ENCODE data around the gene TGFBR1. TPM values are rescaled to one million over a fixed set of nuclear protein-coding genes. Genes with fewer than 3 reads are reported as not detected.

Gene TGFBR1
- polyA plus RNA-seq, 1 of the 3 experiments (the other 2 are of a cell fraction): 15.3 TPM

GRCh38 chr9:99180662-99181061, 75.7 kb downstream of the TGFBR1 start:
- Histone ChIP-seq H3K9me2 (no peaks in the 10 kb centered on the region), H3F3A (replicated peaks; ENCODE audit: insufficient read depth) (no peaks in the 10 kb centered on the region), H3K4me1 (ENCODE audit: control insufficient read depth in 1 of 2, insufficient read depth in 2 of 2, low read depth in 1 of 2, low read length in 1 of 2) (peaks cover 3 to 37% of the 10 kb centered on the region in 2 experiments; a peak in 1 of 4 replicates), H3K4me3 (ENCODE audit: low read depth in 2 of 2, low read length in 1 of 2) (no peak overlapping the region), H4K20me1 (ENCODE audit: insufficient read depth) (no peaks in the 10 kb centered on the region), H3K9me3 (no peaks in the 10 kb centered on the region), H2AFZ (ENCODE audit: low read depth) (no peak overlapping the region), H3K9ac (no peak overlapping the region), H3K79me2 (ENCODE audit: insufficient read depth) (no peaks in the 10 kb centered on the region), H3K36me3 (replicated peaks in 1 of 2; ENCODE audit: control insufficient read depth in 1 of 2, insufficient read depth in 2 of 2, low read length in 1 of 2) (no peaks in the 10 kb centered on the region), H3K27me3 (ENCODE audit: insufficient read depth) (no peaks in the 10 kb centered on the region), H3K4me2 (no peak overlapping the region), H3K27ac (ENCODE audit: low read depth in 2 of 2, low read length in 1 of 2) (no peak overlapping the region)
- 86% methylated on average over 5 of the region's 9 CpGs for WGBS (ENCODE audit: low lambda C conversion rate)
- TF ChIP-seq MEF2A (IDR thresholded peaks at IDR 0.05; ENCODE audit: borderline replicate concordance, low read depth): no peak
- no peak for TF ChIP-seq EZH2phosphoT487 (IDR thresholded peaks at IDR 0.05; ENCODE audit: borderline replicate concordance, low read depth)
- no peak for TF ChIP-seq EP300 (IDR thresholded peaks at IDR 0.05; ENCODE audit: borderline replicate concordance in 1 of 2, low read depth in 1 of 2, low read length in 1 of 2)
- TF ChIP-seq, protein P1, sequence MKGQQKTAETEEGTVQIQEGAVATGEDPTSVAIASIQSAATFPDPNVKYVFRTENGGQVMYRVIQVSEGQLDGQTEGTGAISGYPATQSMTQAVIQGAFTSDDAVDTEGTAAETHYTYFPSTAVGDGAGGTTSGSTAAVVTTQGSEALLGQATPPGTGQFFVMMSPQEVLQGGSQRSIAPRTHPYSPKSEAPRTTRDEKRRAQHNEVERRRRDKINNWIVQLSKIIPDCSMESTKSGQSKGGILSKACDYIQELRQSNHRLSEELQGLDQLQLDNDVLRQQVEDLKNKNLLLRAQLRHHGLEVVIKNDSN (IDR thresholded peaks at IDR 0.05; ENCODE audit: borderline replicate concordance, low read depth): no peak
- TF ChIP-seq ZBTB33 (IDR thresholded peaks at IDR 0.05; ENCODE audit: borderline replicate concordance, low read depth): no peak
- no peak for TF ChIP-seq JUND (IDR thresholded peaks at IDR 0.05)
- TF ChIP-seq POLR2AphosphoS5 (IDR thresholded peaks at IDR 0.05; ENCODE audit: low read depth, low read length): no peak
- DNase-seq: no peak
- POLR2A ChIA-PET: no interaction called here
- CTCF ChIA-PET: no interaction called here

DNA sequence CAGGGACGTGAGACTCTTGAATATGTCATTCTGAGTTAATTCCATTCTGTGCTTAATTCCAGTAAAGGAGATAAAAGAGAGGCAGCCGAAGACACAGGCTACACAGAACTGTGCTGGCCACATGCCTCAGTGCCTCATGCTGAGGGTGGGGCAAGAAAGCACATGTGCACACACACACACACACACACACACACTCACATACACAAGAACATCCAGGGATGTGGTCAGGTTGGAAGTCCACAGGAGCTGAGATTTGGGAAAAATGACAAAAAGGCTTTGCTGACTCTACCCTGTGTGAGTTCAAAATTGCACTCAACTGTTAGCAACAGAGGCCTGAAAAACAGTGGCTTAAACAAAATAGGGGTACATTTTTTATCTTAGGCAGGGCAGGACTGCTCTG, 76.3 kb downstream of the TGFBR1 start:
- Histone ChIP-seq H3K4me2 (no peak overlapping the region), H2AFZ (ENCODE audit: low read depth) (no peak overlapping the region), H3K9me2 (no peaks in the 10 kb centered on the region), H3K9me3 (no peaks in the 10 kb centered on the region), H3K36me3 (replicated peaks in 1 of 2; ENCODE audit: control insufficient read depth in 1 of 2, insufficient read depth in 2 of 2, low read length in 1 of 2) (no peaks in the 10 kb centered on the region), H3K4me1 (ENCODE audit: control insufficient read depth in 1 of 2, insufficient read depth in 2 of 2, low read depth in 1 of 2, low read length in 1 of 2) (peaks cover 3 to 42% of the 10 kb centered on the region in 2 experiments; a peak in 1 of 4 replicates), H3K4me3 (ENCODE audit: low read depth in 2 of 2, low read length in 1 of 2) (no peak overlapping the region), H3F3A (replicated peaks; ENCODE audit: insufficient read depth) (no peaks in the 10 kb centered on the region), H3K9ac (no peak overlapping the region), H3K27ac (ENCODE audit: low read depth in 2 of 2, low read length in 1 of 2) (no peak overlapping the region), H3K79me2 (ENCODE audit: insufficient read depth) (no peaks in the 10 kb centered on the region), H3K27me3 (ENCODE audit: insufficient read depth) (no peaks in the 10 kb centered on the region), H4K20me1 (ENCODE audit: insufficient read depth) (no peaks in the 10 kb centered on the region)
- no peak for TF ChIP-seq MXI1 (IDR thresholded peaks at IDR 0.05; ENCODE audit: low read depth, low read length)
- TF ChIP-seq GATA2 (CRISPR knock-in tag; IDR thresholded peaks at IDR 0.05): no peak
- TF ChIP-seq USF2 (IDR thresholded peaks at IDR 0.05; ENCODE audit: borderline replicate concordance, low read depth, low read length): no peak
- TF ChIP-seq, protein P1 (IDR thresholded peaks at IDR 0.05; ENCODE audit: borderline replicate concordance, low read depth): no peak
- TF ChIP-seq RCOR1 (IDR thresholded peaks at IDR 0.05; ENCODE audit: low read length): no peak
- TF ChIP-seq NRF1 (IDR thresholded peaks at IDR 0.05; ENCODE audit: low read depth, low read length): no peak
- no peak for TF ChIP-seq TAF1 (IDR thresholded peaks at IDR 0.05; ENCODE audit: borderline replicate concordance, low read depth, low read length)
- TF ChIP-seq, protein P2, sequence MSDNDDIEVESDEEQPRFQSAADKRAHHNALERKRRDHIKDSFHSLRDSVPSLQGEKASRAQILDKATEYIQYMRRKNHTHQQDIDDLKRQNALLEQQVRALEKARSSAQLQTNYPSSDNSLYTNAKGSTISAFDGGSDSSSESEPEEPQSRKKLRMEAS (IDR thresholded peaks at IDR 0.05; ENCODE audit: low read depth): no peak
- no peak for TF ChIP-seq SIN3A (IDR thresholded peaks at IDR 0.05; ENCODE audit: borderline replicate concordance, low read depth, low read length)
- no peak for TF ChIP-seq RAD21 (IDR thresholded peaks at IDR 0.05; ENCODE audit: low read length)
- no peak for TF ChIP-seq YY1 (IDR thresholded peaks at IDR 0.05; ENCODE audit: low read depth)
- TF ChIP-seq, protein P3, sequence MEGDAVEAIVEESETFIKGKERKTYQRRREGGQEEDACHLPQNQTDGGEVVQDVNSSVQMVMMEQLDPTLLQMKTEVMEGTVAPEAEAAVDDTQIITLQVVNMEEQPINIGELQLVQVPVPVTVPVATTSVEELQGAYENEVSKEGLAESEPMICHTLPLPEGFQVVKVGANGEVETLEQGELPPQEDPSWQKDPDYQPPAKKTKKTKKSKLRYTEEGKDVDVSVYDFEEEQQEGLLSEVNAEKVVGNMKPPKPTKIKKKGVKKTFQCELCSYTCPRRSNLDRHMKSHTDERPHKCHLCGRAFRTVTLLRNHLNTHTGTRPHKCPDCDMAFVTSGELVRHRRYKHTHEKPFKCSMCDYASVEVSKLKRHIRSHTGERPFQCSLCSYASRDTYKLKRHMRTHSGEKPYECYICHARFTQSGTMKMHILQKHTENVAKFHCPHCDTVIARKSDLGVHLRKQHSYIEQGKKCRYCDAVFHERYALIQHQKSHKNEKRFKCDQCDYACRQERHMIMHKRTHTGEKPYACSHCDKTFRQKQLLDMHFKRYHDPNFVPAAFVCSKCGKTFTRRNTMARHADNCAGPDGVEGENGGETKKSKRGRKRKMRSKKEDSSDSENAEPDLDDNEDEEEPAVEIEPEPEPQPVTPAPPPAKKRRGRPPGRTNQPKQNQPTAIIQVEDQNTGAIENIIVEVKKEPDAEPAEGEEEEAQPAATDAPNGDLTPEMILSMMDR (IDR thresholded peaks at IDR 0.05): no peak
- no peak for DNase-seq
- ChIA-PET CTCF (interaction anchor here (0.8 to 5.5 kb wide), 5 partner anchors 18 to 1142 kb away, joined by 3 to 66 read pairs (median 3); no protein-coding TSS in a partner anchor), POLR2A (no interaction called here)
- WGBS (ENCODE audit: low lambda C conversion rate): 80% methylated on average over 2 of the region's 2 CpGs
